H1 (cell line): ENCODE measurements around the gene CYP4A22. TPM values are rescaled to one million over a fixed set of nuclear protein-coding genes. Genes with fewer than 3 reads are reported as not detected.

Experiments
- BACH1 ChIP-seq: IDR thresholded peaks from 2 replicates; pipeline ENCODE4 v1.6.1; 2012; ENCODE audit warnings: low read length, improper control_type of control experiment
- RAD21 ChIP-seq, 2 experiments: IDR thresholded peaks in 1 of 2; conservative IDR thresholded peaks in 1 of 2; 2 replicates each; pipeline ENCODE4 v1.6.1; 2011; ENCODE audit warnings: low read depth in 2 of 2, low read length in 2 of 2, improper control_type of control experiment in 1 of 2, inconsistent platforms in 1 of 2, mild to moderate bottlenecking in 1 of 2, moderate library complexity in 1 of 2
- RFX5 ChIP-seq: IDR thresholded peaks from 2 replicates; pipeline ENCODE4 v1.6.1; 2011; ENCODE audit warnings: low read depth, low read length, improper control_type of control experiment, borderline replicate concordance
- SP2 ChIP-seq: IDR thresholded peaks from 2 replicates; pipeline ENCODE4 v1.6.1; 2012; ENCODE audit warnings: mild to moderate bottlenecking, low read length, inconsistent platforms
- polyA plus RNA-seq, 7 experiments: library from polyadenylated mRNA; depleted of rRNA in 3 of 7; stranded (reverse) in 5 of 7; unstranded in 2 of 7; fragments of >200 nt in 5 of 7; fragments of 200-250 nt in 2 of 7; gene quantifications; 1 replicate in 5 of 7; 2 replicates in 1 of 7; 4 replicates in 1 of 7; pipeline versions ENCODE4 v1.2.1 to v1.2.3, GENCODE V29; 2011 to 2013; ENCODE audit warnings: missing spikeins in 2 of 7, mixed read lengths in 2 of 7
- total RNA-seq: library from RNA; stranded (reverse); fragmentation: NEBNext Ultra II Directional; extraction: Animal tissue kit (Norgen Biotek cat#: 25700); gene quantifications from 2 replicates; pipeline ENCODE4 v1.2.1, GENCODE V29; 2021
- TF ChIP-seq, protein P1 (sequence below): IDR thresholded peaks from 2 replicates; pipeline ENCODE4 v1.6.1; 2011; ENCODE audit warnings: low read depth, mild to moderate bottlenecking, low read length; ENCODE audit not compliant: insufficient read depth

Gene CYP4A22
- total and polyA plus RNA-seq, 2 of the 8 experiments (the other 6 are each of a cell fraction or from before 2014, with no cell fraction given) = not detected

DNA sequence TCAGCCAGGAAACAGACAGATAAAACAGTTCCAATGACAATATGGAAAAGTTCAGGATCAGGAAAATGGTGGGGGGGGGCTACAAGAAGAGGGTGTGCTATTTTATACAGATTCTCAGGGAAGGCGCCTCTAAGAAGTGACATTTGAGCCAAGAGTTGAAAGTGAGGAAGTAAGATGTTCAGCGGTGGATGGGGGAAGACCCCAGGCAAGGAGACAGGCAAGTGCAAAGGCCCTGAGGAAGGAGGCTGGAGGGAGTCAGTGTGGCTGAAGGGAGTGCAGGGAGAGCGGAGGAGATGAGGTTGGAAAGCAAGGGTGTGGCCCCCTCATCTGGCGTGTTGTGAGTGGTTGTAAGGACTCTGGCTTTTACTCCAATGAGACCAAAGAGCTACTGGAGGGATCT, 61.0 kb downstream of the CYP4A22 start (continued):
- TF ChIP-seq RAD21 (IDR thresholded peaks at IDR 0.05 in 1 of 2, conservative IDR thresholded peaks at IDR 0.05 in 1 of 2; ENCODE audit: low read depth in 2 of 2, low read length in 2 of 2) (no peak), BACH1 (no peak), SP2 (no peak), RFX5 (no peak)
- TF ChIP-seq, protein P1, sequence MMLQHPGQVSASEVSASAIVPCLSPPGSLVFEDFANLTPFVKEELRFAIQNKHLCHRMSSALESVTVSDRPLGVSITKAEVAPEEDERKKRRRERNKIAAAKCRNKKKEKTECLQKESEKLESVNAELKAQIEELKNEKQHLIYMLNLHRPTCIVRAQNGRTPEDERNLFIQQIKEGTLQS = no peak

Other genes starting within 250 kb of the CYP4A22 start
- not detected in 2 replicates for gene CYP4A11, start 196.0 kb upstream of the CYP4A22 start, total RNA-seq
- gene CYP4A11, start 196.0 kb upstream of the CYP4A22 start, polyA plus RNA-seq (2011; rRNA removed) = 0.08 TPM in 1 of 2 replicates, not detected in the other
- gene CYP4X1, start 113.8 kb upstream of the CYP4A22 start, total RNA-seq = 1.3 and 1.4 TPM in 2 replicates
- 2.0 and 3.5 TPM in 2 replicates for gene CYP4X1, start 113.8 kb upstream of the CYP4A22 start, polyA plus RNA-seq (2011; rRNA removed)
- not detected in 2 replicates for gene CYP4Z1, start 70.2 kb upstream of the CYP4A22 start, total RNA-seq
- not detected in 2 replicates for gene CYP4Z1, start 70.2 kb upstream of the CYP4A22 start, polyA plus RNA-seq (2011; rRNA removed)
- not detected in 2 replicates for gene PDZK1IP1, start 52.6 kb downstream of the CYP4A22 start, total RNA-seq
- 0.17 TPM in 1 of 2 replicates, not detected in the other for gene PDZK1IP1, start 52.6 kb downstream of the CYP4A22 start, polyA plus RNA-seq (2011; rRNA removed)
- 0.15 TPM in 1 of 2 replicates, not detected in the other for gene TAL1, start 94.8 kb downstream of the CYP4A22 start, total RNA-seq
- gene TAL1, start 94.8 kb downstream of the CYP4A22 start, polyA plus RNA-seq (2011; rRNA removed) = 0.06 and 0.09 TPM in 2 replicates
- 25.1 and 26.5 TPM in 2 replicates for gene STIL, start 176.7 kb downstream of the CYP4A22 start, total RNA-seq
- gene STIL, start 176.7 kb downstream of the CYP4A22 start, polyA plus RNA-seq (2011; rRNA removed) = 7.7 and 13.6 TPM in 2 replicates
- 34.3 and 36.9 TPM in 2 replicates for gene CMPK1, start 196.3 kb downstream of the CYP4A22 start, total RNA-seq
- 2.7 and 6.0 TPM in 2 replicates for gene CMPK1, start 196.3 kb downstream of the CYP4A22 start, polyA plus RNA-seq (2011; rRNA removed)